ENCODE data around the gene CKB.

Gene CKB

DNA sequence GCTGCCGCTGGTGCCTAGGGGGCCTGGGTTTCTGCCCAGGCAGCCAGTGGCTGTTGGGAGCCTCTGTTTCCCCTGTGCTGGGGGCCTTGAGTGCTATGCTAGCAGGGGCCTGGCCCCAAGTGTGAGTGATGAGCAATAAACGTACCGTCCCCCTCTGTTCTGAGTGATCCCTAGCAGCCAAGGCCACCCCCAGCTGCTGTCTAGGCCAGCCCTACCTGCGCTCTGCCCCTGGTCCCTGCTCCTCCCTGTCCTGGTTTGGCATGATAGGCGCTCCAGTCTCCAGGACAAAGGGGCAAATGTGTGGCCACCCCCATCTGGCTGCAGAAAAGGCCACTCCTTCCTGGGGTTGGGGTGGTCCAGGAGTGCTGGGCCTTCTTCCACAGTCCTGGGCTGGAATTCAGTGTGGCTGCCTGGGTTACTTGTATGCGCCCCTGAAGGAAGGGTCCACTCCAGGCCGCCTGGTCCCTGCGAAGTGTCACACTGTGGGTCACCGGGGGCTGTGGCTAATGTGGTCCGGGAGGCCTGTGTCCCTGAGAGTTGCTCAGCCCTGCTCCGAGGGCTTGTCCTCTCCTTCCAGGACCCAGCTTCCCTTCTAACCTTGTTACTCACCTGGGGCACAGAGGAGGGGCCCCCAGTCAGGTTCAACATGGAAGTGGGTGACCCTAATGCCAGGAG lies 13.4 kb upstream of the CKB start:
- no peaks in the 10 kb centered on the region for H3K27me3 ChIP-seq (replicated peaks; ENCODE audit: control insufficient read depth, insufficient read depth, low read length)
- DNase-seq (ENCODE audit: extremely low read depth, insufficient read length), result no peak
- H3K36me3 ChIP-seq (ENCODE audit: control insufficient read depth, insufficient read depth, low read length), result peaks cover 12% of the 10 kb centered on the region
- H3K4me3 ChIP-seq (replicated peaks; ENCODE audit: low read depth, low read length), result no peak overlapping the region
- TF ChIP-seq, protein P1, sequence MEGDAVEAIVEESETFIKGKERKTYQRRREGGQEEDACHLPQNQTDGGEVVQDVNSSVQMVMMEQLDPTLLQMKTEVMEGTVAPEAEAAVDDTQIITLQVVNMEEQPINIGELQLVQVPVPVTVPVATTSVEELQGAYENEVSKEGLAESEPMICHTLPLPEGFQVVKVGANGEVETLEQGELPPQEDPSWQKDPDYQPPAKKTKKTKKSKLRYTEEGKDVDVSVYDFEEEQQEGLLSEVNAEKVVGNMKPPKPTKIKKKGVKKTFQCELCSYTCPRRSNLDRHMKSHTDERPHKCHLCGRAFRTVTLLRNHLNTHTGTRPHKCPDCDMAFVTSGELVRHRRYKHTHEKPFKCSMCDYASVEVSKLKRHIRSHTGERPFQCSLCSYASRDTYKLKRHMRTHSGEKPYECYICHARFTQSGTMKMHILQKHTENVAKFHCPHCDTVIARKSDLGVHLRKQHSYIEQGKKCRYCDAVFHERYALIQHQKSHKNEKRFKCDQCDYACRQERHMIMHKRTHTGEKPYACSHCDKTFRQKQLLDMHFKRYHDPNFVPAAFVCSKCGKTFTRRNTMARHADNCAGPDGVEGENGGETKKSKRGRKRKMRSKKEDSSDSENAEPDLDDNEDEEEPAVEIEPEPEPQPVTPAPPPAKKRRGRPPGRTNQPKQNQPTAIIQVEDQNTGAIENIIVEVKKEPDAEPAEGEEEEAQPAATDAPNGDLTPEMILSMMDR (IDR thresholded peaks at IDR 0.05; ENCODE audit: insufficient read depth, low read length, poor library complexity, severe bottlenecking), result no peak

DNA sequence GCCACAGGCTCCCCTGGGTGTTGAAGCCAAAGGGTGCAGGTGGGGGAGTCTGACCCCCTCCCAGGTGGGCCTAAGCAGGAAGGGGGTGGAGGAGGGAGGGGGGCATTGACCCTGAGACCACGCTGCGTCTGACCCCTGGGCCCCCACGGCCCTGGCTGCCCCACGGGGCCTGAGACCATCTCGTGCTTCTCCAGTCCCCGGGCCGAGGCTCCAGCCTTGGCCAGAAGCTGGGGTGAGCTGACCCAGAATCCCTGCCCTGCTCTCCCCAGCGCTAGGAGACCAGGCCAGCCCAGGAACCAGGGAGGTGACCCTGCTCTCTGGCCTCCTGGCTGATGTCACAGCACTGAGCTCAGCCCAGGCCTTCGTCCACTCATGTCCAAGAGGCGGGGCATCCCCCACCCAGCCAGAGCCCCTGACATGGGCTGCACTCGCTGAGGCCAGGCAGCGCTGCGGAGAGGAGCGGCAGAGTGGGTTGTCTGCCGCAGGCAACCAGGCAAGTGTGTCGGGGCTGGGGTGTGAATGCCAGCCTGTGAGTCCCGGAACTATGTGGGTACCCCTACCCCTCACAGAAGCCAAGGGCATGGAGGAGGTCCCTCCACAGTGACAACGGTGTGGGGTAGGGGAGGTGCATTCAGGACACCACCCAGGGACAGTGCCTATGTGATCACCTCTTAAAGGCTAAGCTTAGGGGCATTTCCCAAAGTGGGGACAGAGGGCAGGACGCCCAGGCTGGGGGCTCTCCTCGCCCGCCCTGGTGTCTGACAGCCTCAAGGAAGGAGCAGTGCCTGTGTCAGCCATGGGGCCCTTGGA lies 12.7 kb upstream of the CKB start:
- H3K27me3 ChIP-seq (replicated peaks; ENCODE audit: control insufficient read depth, insufficient read depth, low read length), result no peaks in the 10 kb centered on the region
- no peak for DNase-seq (ENCODE audit: extremely low read depth, insufficient read length)
- TF ChIP-seq, protein P1 (IDR thresholded peaks at IDR 0.05; ENCODE audit: insufficient read depth, low read length, poor library complexity, severe bottlenecking), result no peak
- H3K4me3 ChIP-seq (replicated peaks; ENCODE audit: low read depth, low read length), result no peak overlapping the region
- H3K36me3 ChIP-seq (ENCODE audit: control insufficient read depth, insufficient read depth, low read length), result peaks cover 12% of the 10 kb centered on the region

DNA sequence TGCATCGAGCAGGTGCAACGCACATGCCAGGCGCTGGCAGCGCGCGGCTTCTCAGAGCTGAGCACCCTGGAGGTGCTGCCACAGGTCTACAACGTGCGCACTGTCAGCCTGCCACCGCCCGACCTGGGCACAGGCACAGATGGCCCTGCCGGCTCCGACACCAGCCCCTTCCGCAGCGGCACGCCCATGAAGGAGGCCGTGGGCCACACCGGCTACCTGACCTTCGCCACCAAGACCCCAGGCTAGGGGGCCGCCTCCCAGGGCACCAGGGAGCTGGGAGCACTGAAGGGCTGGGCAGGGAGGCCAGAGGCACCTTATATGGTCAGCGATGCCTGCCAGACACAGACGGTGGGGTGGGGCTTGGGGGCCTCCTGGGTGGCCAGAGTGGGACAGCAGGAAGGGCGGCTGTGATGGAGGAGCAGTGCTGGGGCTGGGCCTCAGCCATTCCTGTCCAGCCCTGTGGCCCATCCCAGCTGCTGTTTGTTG lies 12.0 kb upstream of the CKB start:
- no peak for DNase-seq (ENCODE audit: extremely low read depth, insufficient read length)
- H3K36me3 ChIP-seq (ENCODE audit: control insufficient read depth, insufficient read depth, low read length), result peaks cover 12% of the 10 kb centered on the region
- H3K27me3 ChIP-seq (replicated peaks; ENCODE audit: control insufficient read depth, insufficient read depth, low read length), result no peaks in the 10 kb centered on the region
- no peak overlapping the region for H3K4me3 ChIP-seq (replicated peaks; ENCODE audit: low read depth, low read length)
- TF ChIP-seq, protein P1 (IDR thresholded peaks at IDR 0.05; ENCODE audit: insufficient read depth, low read length, poor library complexity, severe bottlenecking), result no peak

DNA sequence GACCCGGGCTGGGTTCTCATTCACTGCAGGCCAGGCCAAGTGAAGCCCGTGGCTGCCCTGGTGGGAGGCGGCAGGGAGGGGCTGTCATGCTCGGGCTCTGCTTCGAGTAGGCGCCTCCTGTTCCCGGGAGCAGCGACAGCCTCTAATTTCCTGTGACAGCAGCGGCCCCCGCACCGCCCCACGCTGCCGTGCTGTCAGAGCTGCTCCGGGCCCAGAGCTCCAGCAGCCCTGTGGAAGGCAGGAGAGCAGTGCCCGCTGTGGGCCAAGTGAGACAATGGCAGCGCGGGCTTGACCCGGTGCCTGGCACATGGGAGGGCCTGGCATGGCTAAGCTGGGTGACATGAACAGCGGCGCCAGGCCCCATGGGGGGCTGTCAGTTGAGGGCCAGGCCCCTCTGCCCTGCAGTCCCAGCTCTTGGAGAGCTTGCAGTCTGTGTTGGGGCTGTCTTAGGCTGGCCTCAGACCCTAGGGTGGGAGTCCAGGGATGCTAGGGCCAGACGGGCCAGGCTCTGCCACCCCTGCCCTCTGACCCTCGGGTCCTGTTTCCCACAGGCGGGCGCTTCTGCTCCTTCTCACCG lies 11.5 kb upstream of the CKB start:
- TF ChIP-seq, protein P1 (IDR thresholded peaks at IDR 0.05; ENCODE audit: insufficient read depth, low read length, poor library complexity, severe bottlenecking), result no peak
- Histone ChIP-seq H3K36me3 (ENCODE audit: control insufficient read depth, insufficient read depth, low read length) (peaks cover 12% of the 10 kb centered on the region), H3K4me3 (replicated peaks; ENCODE audit: low read depth, low read length) (no peak overlapping the region), H3K27me3 (replicated peaks; ENCODE audit: control insufficient read depth, insufficient read depth, low read length) (no peaks in the 10 kb centered on the region)
- no peak for DNase-seq (ENCODE audit: extremely low read depth, insufficient read length)

DNA sequence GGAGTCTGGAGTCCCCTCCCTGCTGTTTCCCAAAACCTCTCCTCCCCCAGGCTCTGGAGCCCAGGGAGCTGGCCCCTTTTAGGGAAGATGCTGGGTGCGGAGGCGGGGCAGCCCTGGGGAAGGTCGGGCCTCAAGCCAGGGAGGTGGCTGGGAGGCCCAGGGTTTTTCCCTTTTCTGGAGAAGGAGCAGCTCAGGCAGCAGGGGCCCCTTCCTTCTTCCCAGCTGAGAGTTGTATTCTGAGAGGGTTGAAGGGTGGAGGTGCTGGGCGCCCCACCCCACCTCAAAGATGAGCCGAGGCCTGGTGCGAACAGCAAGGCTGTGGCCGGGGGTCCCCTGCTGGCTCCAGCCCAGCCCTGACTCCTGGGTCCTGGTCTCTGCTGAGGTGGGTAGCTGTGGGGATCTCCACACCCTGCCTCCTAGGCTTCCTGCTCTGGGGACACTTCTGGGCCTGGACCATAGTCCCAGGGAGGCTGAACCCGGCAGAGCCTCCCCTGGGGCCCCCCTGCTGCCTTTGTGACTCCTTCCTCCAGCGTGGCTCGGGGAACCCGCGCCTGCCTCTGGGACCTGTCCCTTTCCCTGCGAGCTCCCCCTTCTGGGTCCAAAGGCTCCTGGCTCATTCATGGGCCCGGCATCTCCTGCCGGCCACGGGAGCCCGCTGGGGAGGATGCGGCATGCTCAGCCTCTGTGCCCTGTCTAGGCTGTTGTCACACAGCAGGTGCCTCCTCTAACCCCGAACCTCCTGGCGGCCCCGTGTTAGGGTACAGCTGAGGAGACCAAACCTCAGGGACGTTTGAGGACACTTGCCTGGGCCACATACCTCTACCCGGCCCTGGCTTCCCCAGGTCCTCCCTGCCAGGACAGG lies 10.7 kb upstream of the CKB start:
- TF ChIP-seq, protein P1 (IDR thresholded peaks at IDR 0.05; ENCODE audit: insufficient read depth, low read length, poor library complexity, severe bottlenecking), result no peak
- Histone ChIP-seq H3K27me3 (replicated peaks; ENCODE audit: control insufficient read depth, insufficient read depth, low read length) (no peaks in the 10 kb centered on the region), H3K4me3 (replicated peaks; ENCODE audit: low read depth, low read length) (no peak overlapping the region), H3K36me3 (ENCODE audit: control insufficient read depth, insufficient read depth, low read length) (peaks cover 12% of the 10 kb centered on the region)
- no peak for DNase-seq (ENCODE audit: extremely low read depth, insufficient read length)

Measured in GM06990 (cell line).